GM21360 (cell line): ENCODE measurements around the gene CD2.
"Not testable (repeated sequence)": the region's sequence is repeated elsewhere in the genome, so short reads cannot be mapped to it uniquely, and the experiment has no call there.

Experiments used
- ATAC-seq: cut with Tn5 transposase; IDR thresholded peaks from one replicate; pipeline ENCODE4 v1.9.1; 2021; ENCODE audit warnings: mild to moderate bottlenecking, moderate library complexity; ENCODE audit not compliant: unreplicated experiment

The CD2 gene

DNA sequence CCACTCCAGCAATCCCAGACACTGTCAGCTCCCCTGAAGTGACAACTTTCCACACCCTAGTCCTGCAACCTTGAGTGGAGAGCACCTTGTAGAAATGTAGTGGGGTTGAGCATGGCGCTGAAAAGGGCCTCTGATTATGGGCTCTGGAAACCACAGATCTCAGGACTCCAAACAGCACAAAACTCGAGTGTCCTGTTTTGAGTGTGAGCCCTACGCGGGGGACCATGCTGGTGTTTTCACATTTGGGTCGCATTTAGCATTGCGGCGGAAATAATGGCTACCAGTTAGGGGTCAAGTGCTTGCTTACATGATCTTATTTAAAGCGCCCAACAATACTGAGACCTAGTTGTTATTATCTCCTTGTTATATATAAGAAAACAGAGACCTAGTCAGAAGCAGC lies 1.9 kb downstream of the CD2 start:
- not testable (repeated sequence) for ATAC-seq

- ATAC-seq: not testable (repeated sequence)
These were observed 4.2 kb downstream of the CD2 start for GRCh38 chr1:116758456-116758815.

DNA sequence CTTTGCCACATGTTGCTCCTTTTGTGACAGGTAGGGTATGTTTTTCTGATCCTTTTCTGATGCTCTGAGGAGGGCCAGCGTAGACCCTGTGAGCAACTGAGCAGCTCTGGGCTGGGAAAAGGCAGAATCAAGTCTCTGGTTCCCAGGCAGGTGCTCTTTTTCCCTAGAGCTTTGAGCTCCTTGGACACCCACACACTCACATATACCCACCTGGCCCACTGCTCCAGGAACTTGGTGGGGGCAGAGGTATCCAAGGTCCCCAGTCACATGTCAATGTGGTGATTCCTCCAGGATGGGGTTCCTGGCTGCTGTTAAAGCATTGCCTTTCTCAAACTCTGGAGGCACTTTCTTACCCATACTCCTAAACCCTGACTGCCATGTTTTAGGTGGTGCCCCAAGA lies 5.4 kb downstream of the CD2 start:
- no peak for ATAC-seq

GRCh38 chr1:116760487-116760886 lies 6.3 kb downstream of the CD2 start:
- no peak for ATAC-seq

- no peak for ATAC-seq
These were observed 6.9 kb downstream of the CD2 start for GRCh38 chr1:116760996-116761665.

GRCh38 chr1:116762281-116762680 lies 8.1 kb downstream of the CD2 start:
- no peak for ATAC-seq

- no peak for ATAC-seq
These were observed 8.5 kb downstream of the CD2 start for GRCh38 chr1:116762781-116763115.

DNA sequence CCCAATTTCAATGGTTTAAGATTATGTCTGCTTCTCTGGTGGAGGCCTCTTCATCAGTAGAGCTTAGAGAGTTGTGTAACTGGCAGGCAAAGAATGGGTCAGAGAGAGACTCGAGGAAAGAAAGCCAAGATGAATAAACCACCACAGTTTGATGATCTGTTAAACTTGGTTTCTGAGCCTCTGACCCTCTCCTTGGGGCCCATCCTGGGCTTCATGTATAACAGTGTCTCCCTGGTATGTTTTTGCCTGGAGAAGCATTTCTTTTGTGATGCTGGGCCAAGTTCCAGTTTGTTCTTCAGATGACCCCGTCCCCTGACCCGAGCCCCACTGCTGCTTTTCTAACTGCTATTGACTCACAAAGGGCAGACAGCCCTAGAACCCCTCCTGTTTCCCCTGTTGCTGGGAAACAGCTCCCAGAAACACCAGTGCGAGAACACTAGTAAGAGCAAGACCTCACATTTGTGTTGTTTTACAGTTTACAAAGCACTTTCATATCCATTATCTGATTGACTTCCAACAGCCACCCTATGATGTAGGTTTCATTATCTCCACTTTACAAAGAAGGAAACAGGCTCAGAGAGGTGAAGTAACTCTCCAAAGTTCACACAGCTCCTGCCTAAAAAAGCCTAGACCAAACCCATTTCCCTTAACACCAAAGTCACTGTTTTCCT lies 9.0 kb downstream of the CD2 start:
- no peak for ATAC-seq

- ATAC-seq: no peak
These were observed 9.7 kb downstream of the CD2 start for GRCh38 chr1:116763787-116764465.

GRCh38 chr1:116764466-116764898 lies 10.3 kb downstream of the CD2 start:
- no peak for ATAC-seq

- no peak for ATAC-seq
These were observed 11.0 kb downstream of the CD2 start for GRCh38 chr1:116764906-116765862.

- ATAC-seq: no peak
These were observed 11.7 kb downstream of the CD2 start for GRCh38 chr1:116765962-116766361.

DNA sequence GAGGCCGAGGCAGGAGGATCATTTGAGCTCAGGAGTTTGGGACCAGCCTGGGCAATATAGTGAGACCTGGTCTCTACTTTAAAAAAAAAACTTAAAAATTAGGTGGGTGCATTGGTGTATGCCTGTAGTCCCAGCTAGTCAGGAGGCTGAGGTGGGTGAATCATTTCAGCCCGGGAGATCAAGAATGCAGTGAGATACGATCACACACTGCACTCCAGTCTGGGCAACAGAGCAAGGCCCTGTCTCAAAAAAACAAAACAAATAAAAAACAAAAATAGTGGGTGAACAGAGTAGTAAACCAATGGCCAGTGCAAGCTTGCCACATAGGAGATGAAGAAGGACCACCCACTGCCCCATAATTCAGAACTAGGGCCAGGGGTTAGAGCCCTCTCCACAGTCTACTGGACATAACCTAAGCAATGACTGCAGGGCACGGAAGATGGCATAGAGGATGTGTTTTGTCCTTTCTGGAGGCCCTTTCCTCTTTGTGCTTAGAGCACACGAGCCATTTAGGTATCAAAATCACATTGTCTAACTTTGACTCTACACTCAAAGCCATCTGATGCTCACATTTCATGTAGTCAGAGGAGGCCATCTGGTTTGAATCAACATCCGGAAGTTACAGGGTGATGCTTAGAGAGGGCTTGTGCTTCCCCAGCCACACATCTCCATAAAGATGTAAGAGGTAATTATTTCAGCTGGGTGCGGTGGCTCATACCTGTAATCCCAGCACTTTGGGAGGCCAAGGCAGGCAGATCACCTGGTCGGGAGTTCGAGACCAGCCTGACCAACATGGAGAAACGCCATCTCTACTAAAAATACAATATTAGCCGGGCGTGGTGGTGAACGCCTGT lies 12.6 kb downstream of the CD2 start:
- no peak for ATAC-seq

GRCh38 chr1:116767782-116768382 lies 13.7 kb downstream of the CD2 start:
- ATAC-seq: no peak

DNA sequence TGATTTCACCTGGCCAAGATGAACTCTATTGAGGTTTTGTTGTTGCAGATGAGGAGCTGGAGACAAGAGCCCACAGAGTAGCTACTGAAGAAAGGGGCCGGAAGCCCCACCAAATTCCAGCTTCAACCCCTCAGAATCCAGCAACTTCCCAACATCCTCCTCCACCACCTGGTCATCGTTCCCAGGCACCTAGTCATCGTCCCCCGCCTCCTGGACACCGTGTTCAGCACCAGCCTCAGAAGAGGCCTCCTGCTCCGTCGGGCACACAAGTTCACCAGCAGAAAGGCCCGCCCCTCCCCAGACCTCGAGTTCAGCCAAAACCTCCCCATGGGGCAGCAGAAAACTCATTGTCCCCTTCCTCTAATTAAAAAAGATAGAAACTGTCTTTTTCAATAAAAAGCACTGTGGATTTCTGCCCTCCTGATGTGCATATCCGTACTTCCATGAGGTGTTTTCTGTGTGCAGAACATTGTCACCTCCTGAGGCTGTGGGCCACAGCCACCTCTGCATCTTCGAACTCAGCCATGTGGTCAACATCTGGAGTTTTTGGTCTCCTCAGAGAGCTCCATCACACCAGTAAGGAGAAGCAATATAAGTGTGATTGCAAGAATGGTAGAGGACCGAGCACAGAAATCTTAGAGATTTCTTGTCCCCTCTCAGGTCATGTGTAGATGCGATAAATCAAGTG lies 14.3 kb downstream of the CD2 start:
- no peak for ATAC-seq

DNA sequence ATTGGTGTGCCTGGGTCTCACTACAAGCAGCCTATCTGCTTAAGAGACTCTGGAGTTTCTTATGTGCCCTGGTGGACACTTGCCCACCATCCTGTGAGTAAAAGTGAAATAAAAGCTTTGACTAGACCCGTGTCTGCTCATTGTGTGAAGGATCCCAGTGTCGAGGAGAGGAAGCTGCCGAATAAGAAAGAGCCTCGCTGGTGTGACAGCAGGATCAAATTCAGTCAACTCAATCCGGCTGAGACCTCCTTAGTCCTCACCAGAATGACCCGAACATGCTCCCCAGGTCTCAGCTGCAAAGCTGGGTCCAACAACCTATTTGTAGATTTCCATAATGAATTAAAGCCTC lies 14.8 kb downstream of the CD2 start:
- ATAC-seq: no peak

GRCh38 chr1:116769561-116769977 lies 15.3 kb downstream of the CD2 start:
- ATAC-seq: peak; percentile 77

DNA sequence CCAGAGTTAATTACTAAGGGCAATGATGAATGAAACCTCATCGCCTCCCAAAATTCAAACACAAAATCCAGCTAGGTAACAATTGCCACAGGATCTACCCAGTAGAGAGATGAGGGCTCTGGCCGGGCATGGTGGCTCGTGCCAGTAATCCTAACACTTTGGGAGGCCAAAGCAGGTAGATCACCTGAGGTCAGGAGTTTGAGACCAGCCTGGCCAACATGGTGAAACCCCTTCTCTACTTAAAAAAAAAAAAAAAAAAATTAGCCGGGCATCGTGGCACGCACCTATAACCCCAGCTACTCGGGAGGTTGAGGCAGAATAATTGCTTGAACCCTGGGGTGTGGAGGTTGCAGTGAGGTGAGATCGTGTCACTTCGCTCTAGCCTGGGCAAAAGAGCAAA lies 15.8 kb downstream of the CD2 start:
- no peak for ATAC-seq

DNA sequence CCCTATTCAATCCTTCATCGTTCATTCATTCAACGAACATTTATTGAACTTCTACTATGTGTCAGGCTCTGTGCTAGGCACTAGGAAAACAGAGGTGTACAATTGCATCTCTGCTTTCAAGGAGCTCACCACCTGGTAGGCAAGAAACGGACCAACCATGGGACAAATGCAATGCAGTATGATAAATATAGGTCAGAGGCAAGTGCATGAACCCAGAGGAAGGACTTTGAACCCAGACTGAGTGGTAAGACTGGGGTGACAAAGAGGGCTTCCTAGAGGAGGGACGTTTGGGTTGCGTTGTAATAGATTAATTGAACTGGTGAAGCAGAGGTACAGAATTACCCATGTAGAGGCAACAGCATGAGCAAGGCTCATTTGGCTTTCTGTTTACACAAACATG lies 16.4 kb downstream of the CD2 start:
- ATAC-seq: no peak
